Measurements from ENCODE around the gene MCHR1. TPM values are rescaled to one million over a fixed set of nuclear protein-coding genes. Genes with fewer than 3 reads are reported as not detected.
"Not testable (repeated sequence)": the region's sequence is repeated elsewhere in the genome, so short reads cannot be mapped to it uniquely, and the experiment has no call there.

The MCHR1 gene
- polyA plus RNA-seq, 2 of the 4 experiments (the other 2 are of a cell fraction) = not detected

- TF ChIP-seq FOSL2 (IDR thresholded peaks at IDR 0.05) = no peak
- no peak for TF ChIP-seq FOSL2 (CRISPR knock-in tag; IDR thresholded peaks at IDR 0.05)
Observed at GRCh38 chr22:40674274-40674673, 5.0 kb upstream of the MCHR1 start (continued).

- H3K4me2 ChIP-seq; H3K4me3 ChIP-seq; ATAC-seq; FAIRE-seq; H3K4me1 ChIP-seq; DNase-seq (ENCODE audit: low read depth in 1 of 2, low spot score in 1 of 2); H3K9me3 ChIP-seq; H3K27ac ChIP-seq; POLR2A ChIA-PET: not testable (repeated sequence)
- WGBS (ENCODE audit: missing lambda C conversion rate) = 87% methylated on average over 4 of the region's 4 CpGs
- CTCF ChIA-PET = interaction anchor here (0.6 to 4.5 kb wide), 5 partner anchors 7 to 383 kb away, joined by 3 to 24 read pairs (median 3); partner anchors contain the start of gene SLC25A17
Observed at GRCh38 chr22:40676166-40676565, 3.1 kb upstream of the MCHR1 start.

GRCh38 chr22:40676644-40677043 is 2.6 kb upstream of the MCHR1 start:
- DNase-seq (ENCODE audit: low read depth in 1 of 2, low spot score in 1 of 2) = no peak
- Histone ChIP-seq H3K9me3 (no peaks in the 10 kb centered on the region), H3K4me3 (no peak overlapping the region), H3K4me2 (no peak overlapping the region), H3K27ac (no peak overlapping the region; a peak in 1 of 6 replicates), H3K4me1 (no peaks in the 10 kb centered on the region)
- CTCF ChIA-PET = interaction anchor here (0.6 to 1.8 kb wide), 2 partner anchors 143 to 384 kb away, joined by 3 to 4 read pairs; partner anchors contain the start of gene SLC25A17
- WGBS (ENCODE audit: missing lambda C conversion rate) = 100% methylated on average over 3 of the region's 3 CpGs
- POLR2A ChIA-PET = no interaction called here
- TF ChIP-seq HOXB13 (CRISPR knock-in tag; IDR thresholded peaks at IDR 0.05; ENCODE audit: low read depth) (no peak), EHF (CRISPR knock-in tag; IDR thresholded peaks at IDR 0.05) (no peak), EP300 (IDR thresholded peaks at IDR 0.05) (no peak), ESRRA (IDR thresholded peaks at IDR 0.05; ENCODE audit: borderline replicate concordance, low read length) (no peak), RCOR1 (IDR thresholded peaks at IDR 0.05; ENCODE audit: low read depth, low read length) (no peak), KDM5A (IDR thresholded peaks at IDR 0.05) (no peak), CEBPB (IDR thresholded peaks at IDR 0.05) (no peak), ZFP36 (IDR thresholded peaks at IDR 0.05; ENCODE audit: borderline replicate concordance, partially characterized antibody) (no peak), POLR2A (IDR thresholded peaks at IDR 0.05; ENCODE audit: low read length) (no peak), USF2 (IDR thresholded peaks at IDR 0.05) (no peak), NR3C1 (IDR thresholded peaks at IDR 0.05) (no peak), GATA3 (IDR thresholded peaks at IDR 0.05; ENCODE audit: borderline replicate concordance) (no peak), JUNB (IDR thresholded peaks at IDR 0.05) (no peak), ELK1 (IDR thresholded peaks at IDR 0.05; ENCODE audit: low read depth, low read length) (no peak), EHMT2 (IDR thresholded peaks at IDR 0.05; ENCODE audit: low read depth) (no peak), SREBF2 (IDR thresholded peaks at IDR 0.05) (no peak), JUN (IDR thresholded peaks at IDR 0.05) (no peak), PHF8 (IDR thresholded peaks at IDR 0.05; ENCODE audit: borderline replicate concordance, low read depth) (no peak), CBX2 (IDR thresholded peaks at IDR 0.05; ENCODE audit: borderline replicate concordance, low read depth) (no peak)
- FAIRE-seq = no peak
- no peak for ATAC-seq

GRCh38 chr22:40678493-40679248 is 613 bp upstream of the MCHR1 start:
- Histone ChIP-seq H3K27ac (no peak overlapping the region; a peak in 1 of 6 replicates), H3K4me3 (no peak overlapping the region), H3K9me3 (no peaks in the 10 kb centered on the region), H3K4me2 (no peak overlapping the region), H3K4me1 (peaks cover 8% of the 10 kb centered on the region)
- ChIA-PET POLR2A (interaction anchor here (0.5 kb wide), 1 partner anchor 178 kb away, joined by 4 read pairs; the partner anchor contains the start of gene XPNPEP3), CTCF (interaction anchor here (0.5 kb wide), 1 partner anchor 24 kb away, joined by 3 read pairs; no protein-coding TSS in a partner anchor)
- ATAC-seq = no peak
- FAIRE-seq = no peak
- WGBS (ENCODE audit: missing lambda C conversion rate) = 53% methylated on average over 7 of the region's 14 CpGs
- no peak for DNase-seq (ENCODE audit: low read depth in 1 of 2, low spot score in 1 of 2)
- TF ChIP-seq EP300 (IDR thresholded peaks at IDR 0.05) (no peak), BCL3 (IDR thresholded peaks at IDR 0.05) (no peak)

Measured in A549 (cell line).